GM21360 (cell line): ENCODE results near the gene MYO18B.

Experiments used
- ATAC-seq: cut with Tn5 transposase; IDR thresholded peaks from one replicate; pipeline ENCODE4 v1.9.1; 2021; ENCODE audit warnings: mild to moderate bottlenecking, moderate library complexity; ENCODE audit not compliant: unreplicated experiment

The MYO18B gene

DNA sequence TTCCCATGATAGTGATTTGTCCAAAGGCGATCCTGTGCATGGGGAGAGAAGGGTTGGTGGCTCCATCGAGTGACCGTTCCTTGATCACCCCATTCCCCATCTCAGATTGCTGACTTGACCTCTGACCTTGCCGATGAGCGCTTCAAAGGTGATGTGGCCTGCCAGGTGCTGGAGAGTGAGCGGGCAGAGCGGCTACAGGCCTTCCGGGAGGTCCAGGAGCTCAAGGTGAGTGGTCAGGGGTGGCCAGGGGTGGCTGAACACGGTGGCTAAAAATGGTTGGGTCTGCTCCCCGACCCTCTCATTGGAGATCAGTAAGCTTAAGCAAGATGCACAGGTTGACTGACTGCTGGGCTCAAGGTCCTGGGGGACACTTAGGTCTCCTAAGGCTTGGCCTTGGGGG is 148.7 kb downstream of the MYO18B start:
- no peak for ATAC-seq

- ATAC-seq = no peak
These were observed 150.7 kb downstream of the MYO18B start for GRCh38 chr22:25892678-25893077.

GRCh38 chr22:25895678-25896077 is 153.7 kb downstream of the MYO18B start:
- no peak for ATAC-seq

DNA sequence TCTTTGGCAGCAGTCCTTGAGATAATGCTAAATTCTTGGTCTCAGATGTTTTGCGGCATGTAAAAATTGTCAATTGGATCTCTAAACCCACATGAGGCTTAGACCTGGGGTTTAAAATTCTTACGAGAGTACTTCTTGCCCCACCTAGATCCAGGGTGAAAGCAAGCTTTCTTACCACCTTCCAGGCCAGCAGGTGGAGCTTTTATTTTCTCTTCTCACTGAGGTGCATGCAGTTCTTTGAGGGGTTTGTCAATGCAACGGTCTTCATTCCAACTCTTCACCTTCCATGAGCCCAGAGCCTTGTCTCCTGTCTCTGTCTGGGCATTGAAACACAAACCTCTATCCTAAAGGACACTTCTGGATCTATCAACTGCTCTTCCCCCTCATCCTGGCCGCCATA is 154.1 kb downstream of the MYO18B start:
- no peak for ATAC-seq

- ATAC-seq = no peak
These were observed 154.6 kb downstream of the MYO18B start for GRCh38 chr22:25896592-25896991.

DNA sequence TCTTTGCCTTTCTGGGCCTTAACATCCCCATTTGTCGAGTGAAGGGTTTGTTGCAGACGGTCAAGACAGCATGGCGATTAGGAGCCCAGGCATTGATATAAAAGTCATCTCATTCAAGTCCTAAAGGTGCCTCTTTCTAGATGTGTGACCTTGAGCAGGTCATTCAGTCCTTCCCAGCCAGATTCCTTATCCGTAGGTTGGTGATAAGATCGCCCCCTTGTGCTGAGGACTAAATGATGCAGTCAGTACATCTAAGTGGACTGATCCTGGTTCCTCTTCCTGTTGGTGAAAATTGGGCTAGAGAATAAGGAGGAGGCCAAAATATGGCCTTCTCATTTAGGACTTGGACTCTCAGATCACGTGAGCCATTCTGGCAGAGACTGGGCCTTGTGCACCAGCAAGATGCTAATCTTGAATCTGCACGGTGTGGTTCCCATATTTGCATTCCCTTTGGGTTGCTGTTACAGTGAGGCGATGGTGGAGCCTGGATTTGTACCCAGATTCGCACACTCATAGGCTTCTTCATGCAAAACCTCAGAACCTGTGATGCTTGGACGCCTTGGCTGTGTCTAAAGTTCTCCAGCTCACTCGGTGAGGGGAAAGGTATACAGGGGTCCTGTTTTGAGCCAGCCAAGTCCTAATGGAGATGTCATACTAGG is 156.8 kb downstream of the MYO18B start:
- ATAC-seq = no peak

DNA sequence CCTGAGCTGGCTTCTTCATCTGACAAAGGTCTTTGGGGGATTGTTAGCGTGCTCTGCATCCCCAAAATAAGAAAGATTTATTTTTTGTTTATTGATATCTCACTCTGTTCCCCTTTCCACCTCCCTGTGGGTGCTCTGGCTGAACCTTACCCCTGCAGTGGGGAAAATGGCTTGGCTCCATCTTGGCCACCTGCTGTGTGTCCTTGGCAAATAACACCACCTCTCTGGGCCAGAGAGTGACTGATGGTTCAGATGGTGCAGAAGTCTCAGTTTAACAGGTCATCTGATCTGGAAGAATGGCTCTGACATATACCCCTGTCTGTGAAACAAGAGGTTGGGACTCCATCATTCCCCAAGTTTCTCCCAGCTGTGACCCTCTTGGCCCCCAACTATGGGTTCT is 157.6 kb downstream of the MYO18B start:
- ATAC-seq = no peak

- no peak for ATAC-seq
These were observed 158.4 kb downstream of the MYO18B start for GRCh38 chr22:25900390-25900789.

DNA sequence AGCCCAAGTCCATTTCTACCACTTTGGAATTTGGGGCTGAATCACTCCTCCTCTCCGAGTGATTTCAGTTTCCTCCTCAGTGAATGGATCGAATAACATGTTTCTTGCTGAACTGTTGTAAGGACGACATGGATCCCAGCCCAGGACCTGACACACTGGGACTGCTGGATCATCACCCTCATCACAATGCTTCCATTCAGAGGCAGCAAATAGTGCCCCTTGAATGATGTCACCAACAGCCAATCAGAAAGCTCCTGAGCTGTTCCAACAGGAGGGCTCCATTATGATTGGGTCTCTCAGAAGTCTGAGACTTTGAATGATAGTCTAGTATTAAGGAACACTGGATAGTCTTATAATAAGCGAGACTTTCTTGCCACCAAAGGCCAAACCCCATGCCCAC is 158.9 kb downstream of the MYO18B start:
- no peak for ATAC-seq

- ATAC-seq = no peak
These were observed 160.4 kb downstream of the MYO18B start for GRCh38 chr22:25902402-25902801.

DNA sequence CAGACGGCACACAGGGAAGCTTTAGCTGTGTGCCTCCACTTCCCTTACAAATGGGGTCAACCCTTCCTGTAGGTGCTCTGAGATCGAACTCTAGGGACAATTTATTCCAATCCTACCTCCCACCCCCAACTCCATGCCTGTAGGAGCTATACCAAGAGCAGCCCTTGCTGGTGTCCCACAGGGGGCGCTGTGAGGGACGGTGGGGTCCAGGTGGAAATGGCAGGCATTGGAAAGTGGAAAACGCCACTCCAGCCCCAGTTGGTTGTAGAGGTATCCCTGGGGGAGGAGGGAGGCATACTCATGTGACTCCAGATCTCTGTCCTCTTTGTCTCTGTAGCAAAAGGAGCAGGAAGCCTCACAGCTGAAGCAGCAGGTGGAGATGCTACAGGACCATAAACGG is 161.3 kb downstream of the MYO18B start:
- no peak for ATAC-seq

DNA sequence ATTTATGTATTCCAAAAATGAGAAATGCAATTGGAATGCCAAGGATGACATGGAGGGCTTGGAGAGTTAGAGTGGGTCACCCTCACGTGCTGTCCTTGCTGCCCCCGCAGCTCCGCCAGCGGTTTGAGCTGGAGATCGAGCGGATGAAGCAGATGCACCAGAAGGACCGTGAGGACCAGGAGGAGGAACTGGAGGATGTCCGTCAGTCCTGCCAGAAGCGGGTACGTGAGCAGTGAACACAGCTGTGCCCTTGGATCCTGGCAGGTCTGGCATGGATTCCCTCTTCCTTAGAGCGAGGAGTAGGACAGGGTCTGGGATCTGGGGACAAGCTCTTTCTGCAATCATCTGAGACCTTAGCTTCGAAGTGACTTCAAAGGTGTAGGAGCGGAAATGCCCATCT is 166.2 kb downstream of the MYO18B start:
- no peak for ATAC-seq

DNA sequence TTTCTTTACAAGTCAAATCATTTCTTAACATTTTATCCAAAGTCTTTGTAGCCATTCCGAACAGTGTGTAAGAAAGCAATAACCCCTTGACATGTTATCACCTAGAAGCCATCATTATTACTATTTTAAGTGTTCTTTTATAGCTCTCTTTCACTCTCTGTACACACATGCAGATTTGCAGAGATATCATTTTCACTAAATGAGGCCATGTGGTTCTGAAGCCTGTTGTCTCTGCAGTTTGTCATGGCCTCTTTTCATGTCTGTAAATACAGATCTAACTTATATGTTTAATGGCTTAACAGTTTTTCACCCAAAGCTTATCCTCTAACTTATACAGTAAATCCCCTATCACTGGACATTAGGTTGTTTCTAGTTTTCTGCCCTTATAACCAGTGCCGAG is 166.8 kb downstream of the MYO18B start:
- ATAC-seq = no peak

- no peak for ATAC-seq
These were observed 167.8 kb downstream of the MYO18B start for GRCh38 chr22:25909614-25910387.

DNA sequence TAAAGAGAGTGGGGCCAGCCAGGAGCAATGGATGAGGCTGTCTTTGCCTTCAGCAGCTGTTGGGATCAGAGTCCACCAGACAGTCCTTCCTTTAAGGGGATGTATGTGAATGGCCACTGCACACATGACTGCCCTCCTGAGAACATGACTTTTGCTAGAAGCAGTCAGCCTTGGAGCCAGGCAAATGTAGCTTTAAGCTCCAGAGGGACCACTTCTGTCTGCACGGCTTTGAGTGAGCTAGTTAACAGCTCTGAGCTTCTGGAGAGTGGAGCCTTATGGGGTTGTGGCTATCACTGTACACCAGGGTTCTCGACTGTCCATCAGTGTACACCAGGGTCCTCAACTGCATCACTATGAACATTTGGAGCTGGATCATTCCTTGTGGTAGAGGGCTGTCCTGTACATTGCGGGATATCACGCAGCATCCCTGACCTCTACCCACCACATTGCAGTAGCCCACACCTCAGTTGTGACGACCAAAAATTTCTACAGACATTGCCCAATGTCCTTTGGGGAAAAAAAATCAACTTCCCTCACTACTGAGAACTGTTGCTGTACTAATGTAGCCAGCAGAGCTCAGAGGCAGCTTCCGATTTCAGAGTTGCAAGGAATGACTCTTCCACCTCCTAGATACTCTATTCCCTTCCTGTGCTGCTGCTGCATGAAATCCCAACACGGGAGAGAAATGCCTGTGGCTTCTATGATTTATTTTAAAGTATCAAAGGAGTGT is 169.4 kb downstream of the MYO18B start:
- no peak for ATAC-seq

- no peak for ATAC-seq
These were observed 177.5 kb downstream of the MYO18B start for GRCh38 chr22:25919452-25919851.

- ATAC-seq = no peak
These were observed 180.2 kb downstream of the MYO18B start for GRCh38 chr22:25922141-25922540.

- no peak for ATAC-seq
These were observed 181.9 kb downstream of the MYO18B start for GRCh38 chr22:25923914-25924313.

DNA sequence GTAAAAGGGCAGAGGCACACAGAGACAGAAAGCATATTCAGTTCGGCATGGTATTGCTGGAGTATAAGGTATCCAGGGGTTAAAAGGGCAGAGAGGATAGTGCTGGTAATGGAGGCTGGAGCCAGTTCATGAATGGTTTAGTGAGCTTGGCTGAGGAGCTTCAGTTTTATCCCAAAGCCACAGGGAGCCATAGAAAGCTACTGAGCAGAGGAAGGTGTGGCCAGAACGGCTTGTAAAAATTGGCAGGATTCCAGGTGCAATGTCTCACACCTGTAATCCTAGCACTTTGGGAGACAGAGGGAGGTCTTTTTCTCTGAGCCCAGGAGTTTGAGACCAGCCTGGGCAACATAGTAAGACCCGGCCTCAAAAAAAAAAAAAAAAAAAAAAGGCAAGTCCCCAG is 186.1 kb downstream of the MYO18B start:
- ATAC-seq = no peak

DNA sequence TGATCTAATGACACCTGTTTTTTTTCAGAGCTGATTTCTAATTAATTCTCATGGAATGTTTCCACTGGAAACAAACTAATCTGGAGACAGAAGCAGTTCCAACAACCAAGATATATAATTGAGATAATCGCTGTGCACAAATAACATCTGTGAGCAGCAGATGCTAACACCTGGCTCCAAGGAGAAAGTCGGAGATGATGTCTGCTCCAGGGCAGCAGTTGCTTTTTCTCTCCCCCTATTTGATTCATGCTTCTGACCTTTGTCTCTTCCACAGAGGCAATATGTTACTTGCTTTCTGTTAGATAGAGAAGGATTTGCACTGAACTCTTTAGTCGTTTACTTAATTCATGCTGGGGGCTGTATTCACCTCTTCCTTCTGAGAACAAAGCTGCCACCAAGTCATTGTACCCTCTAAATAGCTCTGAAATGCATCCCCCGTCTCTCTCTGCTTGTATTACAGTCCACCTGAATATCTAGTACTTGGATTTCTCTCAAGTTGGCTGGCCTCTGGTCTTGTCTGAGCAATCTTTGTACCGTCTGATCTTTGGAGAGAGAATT is 187.4 kb downstream of the MYO18B start:
- ATAC-seq = no peak

- ATAC-seq = no peak
These were observed 188.1 kb downstream of the MYO18B start for GRCh38 chr22:25930083-25930482.
